GM18858 (cell line): ENCODE data around the gene TMEM170A.

Experiments used
- ATAC-seq: cut with Tn5 transposase; IDR thresholded peaks from one replicate; pipeline ENCODE4 v1.9.1; 2021; ENCODE audit not compliant: unreplicated experiment

TMEM170A gene

DNA sequence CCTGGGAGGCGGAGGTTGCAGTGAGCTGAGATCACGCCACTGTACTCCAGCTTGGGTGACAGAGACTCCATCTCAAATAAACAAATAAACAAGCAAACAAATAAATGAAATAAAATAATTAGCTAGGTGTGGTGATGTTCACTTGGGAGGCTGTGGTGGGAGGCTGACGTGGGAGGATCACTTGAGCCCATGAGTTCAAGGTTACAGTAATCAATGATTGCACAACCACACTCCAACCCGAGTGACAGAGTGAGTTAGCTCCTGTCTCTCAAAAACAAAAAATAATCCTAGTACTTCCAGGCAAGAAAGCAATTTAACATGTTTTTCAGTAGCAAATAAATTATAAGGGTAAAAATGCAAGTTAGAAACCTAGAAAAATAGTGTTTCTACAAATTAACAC lies 57.5 kb downstream of the TMEM170A start:
- ATAC-seq = no peak

DNA sequence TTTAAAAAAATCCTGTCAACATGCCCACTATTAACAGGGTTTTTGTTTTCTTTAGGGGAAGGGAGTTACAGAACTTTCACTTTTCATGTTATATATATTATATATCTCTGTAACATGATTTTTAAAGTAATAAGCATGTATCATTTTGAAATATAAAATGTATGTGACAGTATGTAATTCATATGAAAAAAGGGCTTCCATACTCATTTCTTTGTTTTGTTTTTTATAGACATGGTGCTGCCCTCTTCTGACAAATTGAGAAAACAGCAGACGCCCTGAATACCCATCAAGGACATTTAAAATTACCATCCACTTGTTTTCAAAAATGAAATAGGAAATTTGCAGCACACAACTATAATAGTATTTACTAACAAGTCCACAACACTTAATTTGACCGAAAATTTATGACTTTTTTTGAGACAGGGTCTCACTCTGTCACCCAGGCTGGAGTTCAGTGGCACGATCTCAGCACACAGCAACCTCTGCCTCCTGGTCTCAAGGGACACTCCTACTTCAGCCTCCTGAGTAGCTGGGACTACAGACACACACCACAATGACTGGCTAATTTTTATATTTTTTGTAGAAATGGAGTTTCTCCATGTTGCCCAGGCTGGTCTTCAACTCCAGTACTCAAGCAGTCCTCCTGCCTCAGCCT lies 61.5 kb downstream of the TMEM170A start:
- no peak for ATAC-seq

DNA sequence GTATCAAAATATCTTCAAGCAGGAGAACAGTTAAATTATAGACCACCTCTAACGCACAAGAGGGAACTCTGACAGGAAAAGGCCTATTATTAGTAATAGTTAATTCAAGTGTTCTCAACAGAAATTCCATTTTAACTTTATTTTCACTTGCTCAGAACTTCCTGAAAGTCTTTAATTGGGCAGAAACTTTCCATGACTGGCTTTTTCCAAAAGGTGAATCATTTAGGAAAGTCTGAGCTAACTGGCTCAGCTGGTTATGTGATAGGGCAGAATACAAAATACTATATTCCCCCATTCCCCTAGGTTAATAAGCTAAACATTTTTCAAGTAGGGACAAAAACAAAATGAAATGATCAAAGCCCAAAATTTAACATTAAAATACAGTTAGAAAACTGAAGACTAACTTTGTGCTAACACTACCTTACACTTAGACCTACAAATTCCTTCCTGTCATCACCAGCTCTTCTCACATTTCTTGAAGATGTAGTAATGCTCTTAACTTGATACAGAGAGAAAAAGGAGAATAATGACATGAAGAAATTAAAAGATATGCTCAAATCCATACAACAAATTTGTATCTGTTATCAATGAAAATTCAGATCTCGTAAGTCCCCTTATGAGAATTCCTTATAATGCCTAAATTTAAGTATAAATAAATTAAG lies 62.2 kb downstream of the TMEM170A start:
- ATAC-seq = no peak

DNA sequence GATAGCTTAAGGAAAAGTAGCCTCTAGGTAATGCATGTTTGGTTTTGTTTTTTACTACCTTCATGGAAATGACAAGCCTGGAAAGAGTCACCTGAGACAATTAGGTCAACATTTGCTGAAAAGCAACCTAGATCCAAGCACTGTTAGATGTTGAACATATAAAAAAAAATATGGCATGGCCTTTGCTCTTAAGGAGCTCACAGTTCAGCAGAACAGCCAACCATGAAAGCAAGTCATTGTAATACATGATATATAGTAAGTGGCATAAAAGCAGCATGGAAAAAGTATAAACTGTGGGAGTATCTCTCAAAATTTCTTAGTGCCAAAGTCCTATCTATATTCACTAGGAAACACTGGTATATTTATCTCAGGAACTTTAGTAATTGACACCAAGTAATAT lies 62.8 kb downstream of the TMEM170A start:
- ATAC-seq = no peak

DNA sequence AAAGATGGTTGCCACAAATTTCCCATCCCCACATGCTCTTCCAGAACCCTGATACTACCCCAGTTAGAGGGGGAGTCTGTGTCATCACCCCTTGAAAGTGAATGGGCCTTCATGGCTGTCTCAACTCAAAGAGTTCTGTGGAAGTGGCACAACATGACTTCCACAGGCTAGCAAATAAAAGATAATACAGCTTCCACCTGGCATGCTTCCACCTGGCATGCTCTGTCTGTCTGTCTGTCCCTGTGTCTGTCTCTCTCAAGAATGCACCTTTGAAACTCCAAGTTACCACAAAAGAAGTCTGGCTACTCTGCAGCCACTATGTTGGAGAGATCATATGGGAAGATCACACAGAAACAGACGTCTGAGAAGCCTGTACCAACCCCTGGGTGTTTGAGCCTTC lies 66.2 kb downstream of the TMEM170A start:
- no peak for ATAC-seq

DNA sequence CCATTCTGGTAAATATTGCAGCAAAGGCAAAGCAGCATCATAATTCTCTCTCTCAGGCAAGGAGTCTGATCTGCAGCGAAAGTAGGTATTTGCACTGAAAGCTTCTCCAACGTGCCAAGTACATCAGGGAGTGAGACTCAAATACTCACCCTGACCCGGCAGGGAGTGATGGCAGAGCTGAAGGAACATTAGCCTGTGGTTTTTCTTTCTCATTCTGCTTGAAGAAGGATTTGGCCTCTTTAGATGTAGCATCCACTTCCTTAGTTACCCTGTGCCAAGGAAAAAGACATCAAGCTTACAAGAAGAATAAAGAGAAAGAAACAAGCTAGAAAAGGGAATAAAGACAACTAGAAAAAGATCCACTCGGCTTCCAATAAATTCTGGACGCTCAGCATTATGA lies 69.5 kb downstream of the TMEM170A start:
- no peak for ATAC-seq
